ENCODE data around the gene MBOAT7. TPM values are rescaled to one million over a fixed set of nuclear protein-coding genes. Genes with fewer than 3 reads are reported as not detected.

The MBOAT7 gene
- total and polyA plus RNA-seq, 2 of the 4 experiments (the other 2 are of a cell fraction): 11.3 to 121 TPM

DNA sequence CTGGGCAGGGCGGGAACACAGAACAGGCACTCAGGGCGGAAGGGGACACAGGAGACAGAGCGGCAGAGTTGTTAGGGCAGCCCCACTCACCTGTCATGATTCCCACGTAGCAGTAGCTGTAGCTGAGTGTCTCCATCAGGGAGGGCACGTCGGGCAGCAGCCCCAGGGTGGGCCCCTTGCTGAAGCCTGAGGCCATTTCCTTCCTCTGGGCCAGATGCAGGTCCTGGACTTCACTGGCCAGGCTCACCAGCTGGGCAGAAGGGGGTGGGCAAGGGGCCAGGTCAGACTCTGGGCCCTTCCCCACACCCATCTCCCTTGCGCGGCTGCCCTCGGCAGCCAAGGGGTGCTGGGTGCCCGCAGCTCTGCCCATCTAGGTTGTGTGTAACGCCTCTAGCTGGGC is 5.9 kb downstream of the MBOAT7 start:
- H2AFZ ChIP-seq (replicated peaks; ENCODE audit: low read length, poor library complexity): no peak overlapping the region
- H3K4me1 ChIP-seq (ENCODE audit: control insufficient read depth, insufficient read depth, low read length): peaks cover 2% of the 10 kb centered on the region
- peaks cover 3% of the 10 kb centered on the region; the same call in 1 of the 2 replicates for H3K9me1 ChIP-seq (ENCODE audit: insufficient read depth, low read length)
- ChIA-PET CTCF (no interaction called here), POLR2A (ENCODE audit: unreplicated experiment) (no interaction called here)
- peaks cover 50% of the 10 kb centered on the region for H3K36me3 ChIP-seq (ENCODE audit: control insufficient read depth, insufficient read depth, low read length)
- H4K20me1 ChIP-seq (ENCODE audit: insufficient read depth, low read length): peaks cover 9% of the 10 kb centered on the region; the same call in 1 of the 2 replicates
- H3K4me2 ChIP-seq (ENCODE audit: low read depth, low read length): no peak overlapping the region
- no peak overlapping the region for H4K91ac ChIP-seq (ENCODE audit: insufficient read depth, low read depth, low read length)
- no peak overlapping the region for H2BK15ac ChIP-seq (ENCODE audit: low read depth, low read length)
- H3K4me3 ChIP-seq (ENCODE audit: insufficient read depth, low read depth, low read length): no peak overlapping the region
- H3K9me3 ChIP-seq (ENCODE audit: control insufficient read depth, insufficient read depth, low read length): no peaks in the 10 kb centered on the region
- H2AK5ac ChIP-seq (ENCODE audit: low read depth, low read length): no peak overlapping the region
- peaks cover 12 to 41% of the 10 kb centered on the region in 2 experiments for H3K79me1 ChIP-seq (ENCODE audit: low read depth in 1 of 2, low read length in 2 of 2)
- H3K18ac ChIP-seq (ENCODE audit: low read depth, low read length): no peak overlapping the region
- no peak overlapping the region for H3K27ac ChIP-seq (ENCODE audit: insufficient read depth, low read length)
- H4K8ac ChIP-seq (ENCODE audit: low read depth in 2 of 2, low read length in 2 of 2): no peak overlapping the region
- no peaks in the 10 kb centered on the region for H3K27me3 ChIP-seq (ENCODE audit: control insufficient read depth, insufficient read depth, low read length)
- H3K56ac ChIP-seq (ENCODE audit: extremely low read depth, insufficient read depth, low read length): no peak overlapping the region
- BruUV-seq (replicated peaks): no TSS peak
- no peak overlapping the region for H3K4ac ChIP-seq (ENCODE audit: low read depth, low read length)
- no peak overlapping the region for H4K5ac ChIP-seq (ENCODE audit: low read depth, low read length)
- DNase-seq (no peak), ATAC-seq (ENCODE audit: low read depth) (no peak)
- H2BK5ac ChIP-seq (ENCODE audit: low read depth, low read length, poor library complexity, severe bottlenecking): no peak overlapping the region
- dilution Hi-C loops (cut with HindIII; ENCODE audit: low sequenced_read_pairs, unreplicated experiment) (no loop called here), in situ Hi-C loops (cut with MboI; ENCODE audit: low sequenced_read_pairs) (no loop called here), intact Hi-C loops (cut with micrococcal nuclease) (no loop called here)
- TF ChIP-seq MAFK (IDR thresholded peaks at IDR 0.05; ENCODE audit: low read depth, low read length) (no peak), FOS (IDR thresholded peaks at IDR 0.05; ENCODE audit: low read depth, low read length) (no peak), CHD1 (IDR thresholded peaks at IDR 0.05; ENCODE audit: low read depth, low read length) (no peak), SMC3 (IDR thresholded peaks at IDR 0.05; ENCODE audit: low read depth, low read length) (no peak), BHLHE40 (IDR thresholded peaks at IDR 0.05; ENCODE audit: low read depth, low read length) (no peak), RAD21 (IDR thresholded peaks at IDR 0.05; ENCODE audit: low read length) (no peak), MXI1 (IDR thresholded peaks at IDR 0.05; ENCODE audit: borderline replicate concordance, low read depth, low read length) (no peak), RCOR1 (IDR thresholded peaks at IDR 0.05; ENCODE audit: insufficient replicate concordance, low read length) (no peak), RFX5 (IDR thresholded peaks at IDR 0.05; ENCODE audit: low read depth, low read length) (no peak)
- TF ChIP-seq, protein P1, sequence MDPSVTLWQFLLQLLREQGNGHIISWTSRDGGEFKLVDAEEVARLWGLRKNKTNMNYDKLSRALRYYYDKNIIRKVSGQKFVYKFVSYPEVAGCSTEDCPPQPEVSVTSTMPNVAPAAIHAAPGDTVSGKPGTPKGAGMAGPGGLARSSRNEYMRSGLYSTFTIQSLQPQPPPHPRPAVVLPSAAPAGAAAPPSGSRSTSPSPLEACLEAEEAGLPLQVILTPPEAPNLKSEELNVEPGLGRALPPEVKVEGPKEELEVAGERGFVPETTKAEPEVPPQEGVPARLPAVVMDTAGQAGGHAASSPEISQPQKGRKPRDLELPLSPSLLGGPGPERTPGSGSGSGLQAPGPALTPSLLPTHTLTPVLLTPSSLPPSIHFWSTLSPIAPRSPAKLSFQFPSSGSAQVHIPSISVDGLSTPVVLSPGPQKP (IDR thresholded peaks at IDR 0.05; ENCODE audit: borderline replicate concordance, low read depth, low read length): no peak
- H3K14ac ChIP-seq (replicated peaks; ENCODE audit: low read depth, low read length): no peak overlapping the region
- whole genome bisulfite sequencing, 2 experiments (ENCODE audit: extremely low coverage in 2 of 2, insufficient read length in 1 of 2): 89% methylated on average over 4 of the region's 11 CpGs; no CpG with 5 or more reads in 1 of the 2 experiments
- no peak overlapping the region for H2AK9ac ChIP-seq (replicated peaks; ENCODE audit: low read depth, low read length, poor library complexity)
- H3K9ac ChIP-seq (ENCODE audit: low read depth, low read length): no peak overlapping the region
- H2BK20ac ChIP-seq (ENCODE audit: low read depth, low read length): no peak overlapping the region
- H3K23ac ChIP-seq (ENCODE audit: low read depth, low read length): no peak overlapping the region
- no peak overlapping the region for H2BK120ac ChIP-seq (ENCODE audit: low read depth, low read length)

Measured in IMR-90 (cell line).